Stimulated activated memory B cell treated with anti-CD40 and anti-IgM and Interleukin-4, amounts not matched to agents 10 μg/mL and 1 μg/mL and 100 μg/mL, for 72 hours (primary cell): ENCODE measurements around the gene NPAT.
"Not testable (repeated sequence)": the region's sequence is repeated elsewhere in the genome, so short reads cannot be mapped to it uniquely, and the experiment has no call there.

Experiments used
- ATAC-seq: fragments of 150-1000 bp; cut with Tn5 transposase; 2 replicates; pipeline ENCODE4 v1.10.0; 2021
- H3K27ac Mint-ChIP-seq: one replicate; pipeline ENCODE4 v1.8.0; 2022; ENCODE audit warnings: mild to moderate bottlenecking, mixed read lengths
- H3K27me3 Mint-ChIP-seq: one replicate; pipeline ENCODE4 v1.8.0; 2022; ENCODE audit warnings: mixed read lengths
- H3K36me3 Mint-ChIP-seq: one replicate; pipeline ENCODE4 v1.8.0; 2022; ENCODE audit warnings: mixed read lengths
- H3K4me1 Mint-ChIP-seq: one replicate; pipeline ENCODE4 v1.8.0; 2022; ENCODE audit warnings: mixed read lengths
- H3K4me3 Mint-ChIP-seq: one replicate; pipeline ENCODE4 v1.8.0; 2022; ENCODE audit warnings: mild to moderate bottlenecking, moderate library complexity, mixed read lengths
- H3K9me3 Mint-ChIP-seq: one replicate; pipeline ENCODE4 v1.8.0; 2022; ENCODE audit warnings: mixed read lengths

NPAT gene

GRCh38 chr11:108204929-108205499 lies 17.4 kb downstream of the NPAT start:
- no peak overlapping the region for H3K27ac Mint-ChIP-seq
- H3K4me3 Mint-ChIP-seq: no peak overlapping the region
- no peaks in the 10 kb centered on the region for H3K27me3 Mint-ChIP-seq
- peaks cover 39% of the 10 kb centered on the region for H3K4me1 Mint-ChIP-seq
- ATAC-seq: no peak
- H3K9me3 Mint-ChIP-seq: peaks cover 12% of the 10 kb centered on the region
- peaks cover 69% of the 10 kb centered on the region for H3K36me3 Mint-ChIP-seq

- Mint-ChIP-seq H3K4me1 (peaks cover 40% of the 10 kb centered on the region), H3K9me3 (peaks cover 12% of the 10 kb centered on the region), H3K4me3 (no peak overlapping the region), H3K36me3 (peaks cover 69% of the 10 kb centered on the region), H3K27ac (no peak overlapping the region), H3K27me3 (no peaks in the 10 kb centered on the region)
- ATAC-seq: no peak
Observed at GRCh38 chr11:108204376-108204775, 18.1 kb downstream of the NPAT start.

GRCh38 chr11:108203075-108203474 lies 19.4 kb downstream of the NPAT start:
- Mint-ChIP-seq H3K4me3 (no peak overlapping the region), H3K27me3 (no peaks in the 10 kb centered on the region), H3K4me1 (peaks cover 46% of the 10 kb centered on the region), H3K36me3 (peaks cover 72% of the 10 kb centered on the region), H3K27ac (peak overlapping the region; percentile 8), H3K9me3 (peaks cover 12% of the 10 kb centered on the region)
- ATAC-seq: no peak

- peak; percentile 98 for ATAC-seq
- H3K4me3 Mint-ChIP-seq: peak overlapping the region; percentile 44
- no peaks in the 10 kb centered on the region for H3K27me3 Mint-ChIP-seq
- H3K27ac Mint-ChIP-seq: peak overlapping the region; percentile 82
- peaks cover 47% of the 10 kb centered on the region for H3K36me3 Mint-ChIP-seq
- peaks cover 48% of the 10 kb centered on the region for H3K4me1 Mint-ChIP-seq
- H3K9me3 Mint-ChIP-seq: peaks cover 5% of the 10 kb centered on the region
Observed at GRCh38 chr11:108199446-108200321, 22.8 kb downstream of the NPAT start.

- Mint-ChIP-seq H3K9me3 (peaks cover 5% of the 10 kb centered on the region), H3K27ac (peak overlapping the region; percentile 82), H3K36me3 (peaks cover 38% of the 10 kb centered on the region), H3K4me3 (peak overlapping the region; percentile 13), H3K27me3 (no peaks in the 10 kb centered on the region), H3K4me1 (peaks cover 44% of the 10 kb centered on the region)
- no peak for ATAC-seq
Observed at GRCh38 chr11:108198833-108199232, 23.6 kb downstream of the NPAT start.

- H3K4me1 Mint-ChIP-seq: peaks cover 35% of the 10 kb centered on the region
- peaks cover 31% of the 10 kb centered on the region for H3K36me3 Mint-ChIP-seq
- H3K27ac Mint-ChIP-seq: no peak overlapping the region
- ATAC-seq: no peak
- H3K9me3 Mint-ChIP-seq: no peaks in the 10 kb centered on the region
- H3K27me3 Mint-ChIP-seq: no peaks in the 10 kb centered on the region
- no peak overlapping the region for H3K4me3 Mint-ChIP-seq
Observed at GRCh38 chr11:108197351-108197750, 25.1 kb downstream of the NPAT start.

- Mint-ChIP-seq H3K27me3 (no peaks in the 10 kb centered on the region), H3K9me3 (no peaks in the 10 kb centered on the region), H3K4me1 (peaks cover 35% of the 10 kb centered on the region), H3K4me3 (no peak overlapping the region), H3K27ac (no peak overlapping the region), H3K36me3 (peaks cover 31% of the 10 kb centered on the region)
- no peak for ATAC-seq
Observed at GRCh38 chr11:108196901-108197300, 25.5 kb downstream of the NPAT start.

GRCh38 chr11:108193725-108194124 lies 28.7 kb downstream of the NPAT start:
- peaks cover 25% of the 10 kb centered on the region for H3K36me3 Mint-ChIP-seq
- no peaks in the 10 kb centered on the region for H3K9me3 Mint-ChIP-seq
- H3K4me1 Mint-ChIP-seq: peaks cover 11% of the 10 kb centered on the region
- ATAC-seq: no peak
- no peak overlapping the region for H3K4me3 Mint-ChIP-seq
- no peaks in the 10 kb centered on the region for H3K27me3 Mint-ChIP-seq
- H3K27ac Mint-ChIP-seq: no peak overlapping the region

- Mint-ChIP-seq H3K36me3 (peaks cover 62% of the 10 kb centered on the region), H3K27ac (no peak overlapping the region), H3K4me3 (no peak overlapping the region), H3K4me1 (peaks cover 18% of the 10 kb centered on the region), H3K27me3 (no peaks in the 10 kb centered on the region), H3K9me3 (no peaks in the 10 kb centered on the region)
- no peak for ATAC-seq
Observed at GRCh38 chr11:108177570-108177969, 44.9 kb downstream of the NPAT start.

- H3K27me3 Mint-ChIP-seq: no peaks in the 10 kb centered on the region
- no peaks in the 10 kb centered on the region for H3K9me3 Mint-ChIP-seq
- no peak for ATAC-seq
- peaks cover 72% of the 10 kb centered on the region for H3K36me3 Mint-ChIP-seq
- H3K27ac Mint-ChIP-seq: peak overlapping the region; percentile 74
- H3K4me3 Mint-ChIP-seq: no peak overlapping the region
- peaks cover 31% of the 10 kb centered on the region for H3K4me1 Mint-ChIP-seq
Observed at GRCh38 chr11:108170184-108170583, 52.3 kb downstream of the NPAT start.

GRCh38 chr11:108167624-108168023 lies 54.8 kb downstream of the NPAT start:
- no peak for ATAC-seq
- H3K4me3 Mint-ChIP-seq: no peak overlapping the region
- H3K27me3 Mint-ChIP-seq: no peaks in the 10 kb centered on the region
- H3K4me1 Mint-ChIP-seq: peaks cover 19% of the 10 kb centered on the region
- no peaks in the 10 kb centered on the region for H3K9me3 Mint-ChIP-seq
- H3K36me3 Mint-ChIP-seq: peaks cover 63% of the 10 kb centered on the region
- H3K27ac Mint-ChIP-seq: peak overlapping the region; percentile 48

GRCh38 chr11:108162878-108163277 lies 59.6 kb downstream of the NPAT start:
- H3K4me3 Mint-ChIP-seq, H3K27me3 Mint-ChIP-seq, H3K9me3 Mint-ChIP-seq, H3K27ac Mint-ChIP-seq, ATAC-seq: not testable (repeated sequence)
- H3K4me1 Mint-ChIP-seq: peaks cover 20% of the 10 kb centered on the region
- H3K36me3 Mint-ChIP-seq: peaks cover 47% of the 10 kb centered on the region

GRCh38 chr11:108160970-108161566 lies 61.4 kb downstream of the NPAT start:
- Mint-ChIP-seq H3K27ac (peak overlapping the region; percentile 71), H3K36me3 (peaks cover 36% of the 10 kb centered on the region), H3K4me3 (no peak overlapping the region), H3K27me3 (no peaks in the 10 kb centered on the region), H3K4me1 (peaks cover 14% of the 10 kb centered on the region), H3K9me3 (no peaks in the 10 kb centered on the region)
- peak; percentile 98 for ATAC-seq

- no peaks in the 10 kb centered on the region for H3K27me3 Mint-ChIP-seq
- H3K4me3 Mint-ChIP-seq: no peak overlapping the region
- ATAC-seq: no peak
- H3K9me3 Mint-ChIP-seq: no peaks in the 10 kb centered on the region
- H3K27ac Mint-ChIP-seq: no peak overlapping the region
- no peaks in the 10 kb centered on the region for H3K4me1 Mint-ChIP-seq
- peaks cover 38% of the 10 kb centered on the region for H3K36me3 Mint-ChIP-seq
Observed at GRCh38 chr11:108154591-108154990, 67.8 kb downstream of the NPAT start.

GRCh38 chr11:108148556-108148955 lies 73.9 kb downstream of the NPAT start:
- Mint-ChIP-seq H3K27ac (no peak overlapping the region), H3K36me3 (peaks cover 66% of the 10 kb centered on the region), H3K4me3 (no peak overlapping the region), H3K9me3 (no peaks in the 10 kb centered on the region), H3K4me1 (peaks cover 4% of the 10 kb centered on the region), H3K27me3 (no peaks in the 10 kb centered on the region)
- ATAC-seq: no peak
